ENCODE measurements around the gene PLGLB1. TPM values are rescaled to one million over a fixed set of nuclear protein-coding genes. Genes with fewer than 3 reads are reported as not detected.

PLGLB1 gene
- total RNA-seq, result 1.2 and 1.5 TPM in 2 replicates

DNA sequence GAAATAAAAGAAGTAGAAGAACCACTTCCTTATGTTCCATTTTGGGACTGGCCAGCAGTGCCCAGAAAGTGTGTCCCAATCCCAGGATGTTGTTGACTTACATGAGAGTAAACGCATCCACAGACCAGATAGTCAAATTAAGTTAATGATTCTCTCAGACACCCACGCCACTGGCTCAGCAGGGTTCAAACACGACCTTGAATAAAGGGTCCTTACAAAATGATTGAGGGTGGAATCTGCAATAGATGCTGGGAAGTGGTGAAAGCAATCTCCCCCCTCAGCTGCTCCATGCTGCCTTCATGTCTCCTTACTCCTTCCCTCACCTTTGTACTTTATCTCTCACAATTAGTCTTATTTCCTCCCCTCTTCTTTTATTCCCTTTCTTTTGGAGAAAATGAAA lies at the start of gene PLGLB1:
TSS of gene PLGLB1 (minus strand) at position 101 of the 400 bp plus-strand sequence. CDS start at position 40, 61 bp downstream.

Small RNA genes lying within 50 kb of the gene (small RNA-seq; reads per million reads assigned to genes)
- not detected for gene AC125232.1

Other genes with a start within 250 kb of the PLGLB1 start
- gene CD8A, start 230.9 kb downstream of the PLGLB1 start, total RNA-seq, result under 0.01 TPM in 1 of 2 replicates, not detected in the other
- gene CD8B, start 160.0 kb downstream of the PLGLB1 start, total RNA-seq, result not detected in 2 replicates
- 0.37 and 3.5 TPM in 2 replicates for gene RGPD1, start 79.7 kb downstream of the PLGLB1 start, total RNA-seq